DMS79 treated with DMSO at 0.1 percent for 48 hours (cell line): Measurements from ENCODE around the gene HM13.
"Not testable (repeated sequence)": the region's sequence is repeated elsewhere in the genome, so short reads cannot be mapped to it uniquely, and the experiment has no call there.

Experiments
- DNase-seq: peaks from one replicate; lab custom pipeline; 2025; lab: John Stamatoyannopoulos, UW

Gene HM13

DNA sequence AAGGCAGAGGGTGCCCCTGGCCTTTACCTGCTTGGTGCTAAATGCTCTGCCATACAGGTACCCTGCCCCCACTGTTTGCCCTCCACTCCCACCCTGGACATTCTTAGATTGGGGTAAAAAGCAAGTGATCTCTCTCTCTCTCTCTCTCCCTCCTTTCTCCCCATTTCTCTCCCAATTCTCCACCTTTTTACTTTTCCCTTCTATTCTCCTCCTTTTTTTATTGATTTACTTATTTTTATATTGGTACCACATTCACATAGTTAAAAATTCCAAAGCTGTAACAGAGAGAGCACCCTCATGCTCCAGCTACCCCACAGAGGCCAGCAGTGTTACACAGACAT is 53.1 kb downstream of the HM13 start:
- DNase-seq, result no peak

DNA sequence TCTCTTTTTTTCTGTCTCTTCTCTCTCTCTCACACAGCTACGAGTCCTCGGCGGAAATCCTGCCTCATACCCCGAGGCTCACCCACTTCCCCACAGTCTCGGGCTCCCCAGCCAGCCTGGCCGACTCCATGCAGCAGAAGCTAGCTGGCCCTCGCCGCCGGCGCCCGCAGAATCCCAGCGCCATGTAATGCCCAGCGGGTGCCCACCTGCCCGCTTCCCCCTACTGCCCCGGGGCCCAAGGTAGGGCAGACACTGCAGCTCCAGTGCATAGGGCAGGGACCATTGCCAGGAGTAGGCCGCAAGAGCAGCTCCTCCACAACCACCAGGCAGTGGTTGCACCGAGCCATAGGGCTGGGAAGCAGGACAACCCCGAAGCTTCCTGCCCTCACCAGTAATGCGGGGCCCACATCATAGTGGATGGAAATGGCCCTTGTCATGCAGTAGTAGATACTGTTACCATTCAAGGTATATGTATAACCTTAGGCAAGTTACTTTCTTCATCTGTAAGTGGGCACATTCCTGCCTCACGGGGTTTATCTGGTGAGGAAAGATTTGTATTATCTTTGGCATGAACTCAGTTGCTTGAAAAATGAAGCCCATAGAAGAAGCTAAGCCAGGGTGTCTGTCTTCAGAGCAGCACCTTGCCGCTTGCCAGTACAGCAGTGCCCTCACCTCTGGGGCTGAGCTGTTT is 53.9 kb downstream of the HM13 start:
- DNase-seq, result no peak

DNA sequence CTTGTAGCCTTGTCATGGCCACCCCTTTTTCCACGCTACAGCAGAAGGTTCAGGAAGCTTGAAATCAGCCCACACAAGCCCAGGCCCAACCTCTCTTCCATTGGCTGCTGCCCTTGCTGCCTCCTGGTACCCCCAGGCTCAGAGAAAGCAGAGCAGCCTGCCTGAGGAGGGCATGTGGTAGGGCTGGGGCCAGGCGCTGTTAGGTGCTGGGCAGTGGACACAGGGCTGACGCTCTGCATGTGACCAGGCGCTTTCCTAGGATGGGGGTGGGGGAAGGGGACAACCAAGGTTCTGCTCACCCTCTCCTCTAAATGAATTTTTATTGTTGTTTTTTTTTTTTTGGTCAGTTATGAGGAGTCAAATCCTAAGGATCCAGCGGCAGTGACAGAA is 54.5 kb downstream of the HM13 start:
- no peak for DNase-seq

DNA sequence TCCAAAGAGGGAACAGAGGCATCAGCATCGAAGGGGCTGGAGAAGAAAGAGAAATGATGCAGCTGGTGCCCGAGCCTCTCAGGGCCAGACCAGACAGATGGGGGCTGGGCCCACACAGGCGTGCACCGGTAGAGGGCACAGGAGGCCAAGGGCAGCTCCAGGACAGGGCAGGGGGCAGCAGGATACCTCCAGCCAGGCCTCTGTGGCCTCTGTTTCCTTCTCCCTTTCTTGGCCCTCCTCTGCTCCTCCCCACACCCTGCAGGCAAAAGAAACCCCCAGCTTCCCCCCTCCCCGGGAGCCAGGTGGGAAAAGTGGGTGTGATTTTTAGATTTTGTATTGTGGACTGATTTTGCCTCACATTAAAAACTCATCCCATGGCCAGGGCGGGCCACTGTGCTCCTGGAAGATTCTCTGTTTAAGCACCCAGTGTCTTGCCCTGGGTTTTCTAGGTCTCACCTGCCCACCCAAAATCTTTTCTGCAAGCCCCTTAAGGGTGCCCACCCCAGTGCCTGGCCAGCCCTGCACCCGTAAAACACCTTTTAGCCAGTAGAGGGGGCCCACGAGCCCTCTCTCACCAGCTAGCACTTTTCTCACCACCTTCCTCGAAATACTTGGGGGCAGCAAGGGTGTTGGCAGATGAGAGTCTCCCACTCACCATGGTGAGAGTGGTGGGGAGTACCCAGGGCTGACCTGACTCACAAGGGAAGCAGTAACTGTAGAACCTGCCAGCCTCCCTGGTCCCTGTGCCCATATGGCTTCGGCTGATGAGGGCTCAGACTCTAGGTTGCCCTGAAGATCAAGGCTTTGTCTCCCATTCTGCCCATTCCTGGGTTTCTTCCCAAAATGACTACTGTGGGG is 55.1 kb downstream of the HM13 start:
- peak; percentile 67 for DNase-seq

DNA sequence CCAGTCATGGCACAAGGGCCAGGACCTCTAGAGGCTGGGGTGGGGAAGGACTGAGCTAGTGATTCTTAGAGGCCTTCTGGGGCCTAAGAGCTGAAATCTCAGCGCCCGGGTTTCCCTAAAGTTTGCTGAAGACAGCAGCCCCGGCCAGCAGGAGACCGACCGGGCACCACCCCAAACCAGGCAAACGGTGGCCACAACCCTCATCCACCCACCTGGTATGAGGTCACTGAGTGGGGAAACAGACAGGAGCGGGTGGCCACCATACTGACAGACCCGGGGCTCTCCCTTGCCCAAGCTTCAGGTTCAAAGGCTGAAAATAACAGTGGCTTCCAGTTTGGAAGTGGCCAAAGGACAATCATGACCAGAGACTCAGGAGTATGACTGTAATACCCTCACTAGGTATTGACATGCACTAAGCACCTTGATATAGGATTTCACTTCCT is 55.8 kb downstream of the HM13 start:
- no peak for DNase-seq

DNA sequence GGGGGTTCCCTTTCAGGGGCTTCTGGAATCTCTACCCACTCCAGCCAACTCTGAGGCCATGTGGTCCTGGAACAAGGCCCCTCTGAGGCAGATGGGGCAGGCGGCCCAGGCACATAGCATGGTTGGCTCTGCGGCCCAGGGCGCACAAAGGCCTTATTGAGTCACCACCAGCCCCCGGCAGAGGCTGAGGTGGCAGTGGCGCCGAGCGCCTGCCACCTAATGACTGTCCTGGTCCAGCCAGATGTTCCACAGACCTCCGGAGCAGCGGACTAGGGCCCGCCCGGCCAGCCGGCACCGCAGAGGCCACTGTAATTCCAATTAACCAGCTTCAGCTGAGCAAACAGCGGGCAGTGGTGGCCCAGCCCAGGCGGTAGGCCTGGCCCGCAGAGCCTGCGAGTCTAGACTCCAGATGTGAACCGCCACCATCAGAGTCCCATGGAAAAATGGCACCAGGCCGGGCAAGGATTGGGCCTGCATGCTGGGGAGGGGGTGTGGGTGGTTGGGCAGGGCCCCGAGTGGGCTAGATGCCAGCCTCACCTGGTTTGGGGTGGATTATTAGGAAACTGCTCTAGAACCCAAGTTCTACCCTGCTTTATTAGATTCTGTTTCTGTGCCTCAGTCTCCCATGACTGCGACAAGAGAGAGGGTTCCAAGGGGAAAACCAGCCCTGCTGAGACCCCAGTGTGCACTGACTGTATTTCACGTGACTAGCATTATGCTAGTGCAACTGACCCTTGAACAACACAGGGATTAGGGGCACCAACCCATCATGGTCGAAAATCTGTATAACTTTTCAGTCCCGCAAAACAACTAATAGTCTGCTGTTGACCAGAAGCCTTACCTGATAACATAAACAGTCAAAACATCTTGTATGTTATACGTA is 56.7 kb downstream of the HM13 start:
- no peak for DNase-seq

DNA sequence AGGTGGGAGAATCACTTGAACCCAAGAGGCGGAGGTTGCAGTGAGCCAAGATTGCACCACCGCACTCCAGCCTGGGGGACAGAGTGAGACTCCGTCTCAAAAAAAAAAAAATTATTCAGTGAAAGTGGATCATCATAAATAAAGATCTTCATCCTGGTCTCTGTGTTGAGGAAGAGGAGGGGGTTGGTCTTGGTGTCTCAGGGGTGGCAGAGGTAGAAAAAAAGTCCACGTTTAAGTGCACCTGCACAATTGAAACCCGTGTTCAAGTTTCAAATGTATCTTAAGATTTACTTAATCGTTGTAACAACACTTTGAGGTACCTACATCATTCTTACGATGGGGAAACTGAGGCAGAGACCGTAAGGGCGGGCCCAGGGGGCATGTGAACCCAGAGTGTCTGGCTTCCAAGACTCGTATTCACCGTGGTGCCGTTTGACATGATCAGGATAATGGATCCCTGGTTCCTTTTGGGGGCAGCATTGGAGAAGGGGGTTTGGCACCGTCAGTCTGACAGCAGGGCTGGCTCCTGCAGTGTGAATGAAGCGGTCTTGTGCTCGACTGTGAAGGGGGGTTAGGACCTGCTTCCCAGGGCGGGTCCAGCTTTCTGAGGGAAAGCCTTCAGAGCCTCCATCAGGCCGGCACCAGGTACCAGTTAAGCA is 57.9 kb downstream of the HM13 start:
- peak; percentile 85 for DNase-seq

DNA sequence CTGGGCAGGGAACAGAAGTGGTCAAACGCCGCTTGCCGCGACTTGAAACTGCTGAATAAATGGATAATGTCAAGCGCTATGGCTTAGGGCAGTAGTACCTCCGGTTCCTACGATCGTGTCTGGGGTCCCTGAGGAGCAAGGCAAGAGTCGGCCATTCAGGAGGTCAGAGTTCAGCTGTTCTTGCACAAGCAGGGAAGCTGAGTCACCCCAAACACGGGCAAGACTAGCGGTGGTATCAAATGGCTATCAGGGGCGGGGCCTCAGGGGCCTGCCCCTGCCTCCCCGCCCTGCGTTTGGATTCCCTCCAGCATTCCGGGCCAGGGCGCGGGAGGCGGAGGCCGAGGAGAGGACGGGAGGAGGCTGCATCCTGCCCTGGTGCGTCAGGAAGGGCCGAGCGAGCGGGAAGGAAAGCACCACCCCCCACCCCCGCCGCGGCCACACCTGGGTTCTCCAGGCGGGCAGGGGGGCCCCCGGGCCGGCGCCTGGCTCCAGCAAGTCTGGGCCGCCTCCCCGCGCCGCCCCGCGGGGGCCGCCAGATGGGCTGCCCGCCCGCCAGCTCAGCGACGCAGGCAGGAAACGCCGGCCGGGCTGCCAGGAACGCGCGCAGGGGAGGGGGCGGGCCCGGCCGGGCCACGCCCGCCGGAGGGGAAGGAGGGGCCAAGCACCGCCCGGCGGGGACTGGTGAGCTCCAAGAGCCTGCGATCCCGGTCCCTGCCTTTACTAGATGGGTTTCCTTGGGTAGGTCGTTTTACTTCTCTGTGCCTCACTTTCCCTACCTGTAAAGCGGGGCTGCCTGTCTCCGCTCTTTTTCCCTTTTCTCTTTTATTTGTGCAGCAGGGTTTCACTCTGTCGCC is 58.7 kb downstream of the HM13 start:
- peak; percentile 100 for DNase-seq

DNA sequence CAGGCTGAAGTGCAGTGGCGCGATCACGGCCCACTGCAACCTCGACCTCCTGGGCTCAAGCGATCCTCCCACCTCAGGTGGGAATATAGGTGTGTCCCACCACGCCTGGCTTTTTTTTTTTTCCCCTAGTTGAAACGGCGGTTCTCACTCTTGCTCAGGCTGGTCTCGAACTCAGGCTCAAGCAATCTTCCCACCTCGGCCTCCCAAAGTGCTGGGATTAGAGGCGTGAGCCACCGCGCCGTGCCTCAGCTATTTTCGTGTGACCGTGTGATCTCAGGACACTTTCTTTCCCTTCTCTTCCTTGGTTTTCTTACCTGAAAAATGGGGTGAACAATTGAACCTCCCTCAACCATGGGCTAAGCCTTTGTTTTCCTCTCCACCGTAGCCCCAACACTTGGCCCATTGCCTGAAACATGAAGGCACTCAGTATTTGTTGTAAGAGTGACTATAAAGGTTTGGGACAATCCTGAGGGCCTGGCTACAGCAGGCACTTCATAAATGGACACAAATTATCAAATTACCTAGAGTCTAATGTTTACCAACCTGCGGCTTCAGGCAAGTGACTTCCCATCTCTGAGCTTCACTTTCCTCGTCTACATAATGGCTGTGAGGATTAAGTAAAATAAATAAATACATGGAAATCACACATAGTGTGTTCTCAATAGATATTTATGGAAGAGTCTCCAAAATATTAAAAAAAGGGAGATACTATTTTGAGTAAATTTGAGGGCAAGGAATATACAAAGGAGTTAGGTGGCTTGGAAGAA is 59.5 kb downstream of the HM13 start:
- DNase-seq, result peak; percentile 97

DNA sequence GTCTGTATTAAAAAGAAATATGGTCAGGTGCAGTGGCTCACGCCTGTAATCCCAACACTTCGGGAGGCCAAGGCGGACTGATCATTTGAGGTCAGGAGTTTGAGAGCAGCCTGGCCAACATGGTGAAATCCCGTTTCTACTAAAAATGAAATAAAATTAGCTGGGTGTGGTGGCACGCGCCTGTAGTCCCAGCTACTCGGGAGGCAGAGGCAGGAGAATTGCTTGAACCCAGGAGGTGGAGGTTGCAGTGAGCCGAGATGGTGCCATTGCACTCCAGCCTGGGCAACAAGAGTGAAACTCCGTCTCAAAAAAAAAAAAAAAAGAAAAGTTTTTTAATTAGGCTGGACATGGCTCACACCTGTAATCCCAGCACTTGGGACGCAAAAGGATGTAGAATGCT is 60.7 kb downstream of the HM13 start:
- DNase-seq, result not testable (repeated sequence)

DNA sequence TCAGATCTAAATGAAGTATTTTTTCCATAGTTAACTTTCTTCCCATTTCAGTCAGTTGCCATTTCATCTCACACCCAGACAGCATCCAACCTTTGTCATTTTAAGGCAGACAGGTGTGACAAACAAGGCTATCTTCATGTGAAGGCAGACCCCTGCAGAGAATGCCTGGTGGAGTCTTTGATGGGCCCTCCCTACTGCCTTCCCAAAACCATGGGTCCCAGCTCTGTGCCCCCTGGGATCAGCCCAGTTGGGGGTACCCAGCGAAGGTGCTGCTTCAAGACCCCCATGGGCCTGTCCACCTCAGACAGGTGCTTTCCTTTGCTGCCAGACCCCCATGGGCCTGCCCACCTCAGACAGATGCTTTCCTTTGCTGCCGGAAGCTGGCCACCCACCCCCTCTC is 62.5 kb downstream of the HM13 start:
- no peak for DNase-seq

DNA sequence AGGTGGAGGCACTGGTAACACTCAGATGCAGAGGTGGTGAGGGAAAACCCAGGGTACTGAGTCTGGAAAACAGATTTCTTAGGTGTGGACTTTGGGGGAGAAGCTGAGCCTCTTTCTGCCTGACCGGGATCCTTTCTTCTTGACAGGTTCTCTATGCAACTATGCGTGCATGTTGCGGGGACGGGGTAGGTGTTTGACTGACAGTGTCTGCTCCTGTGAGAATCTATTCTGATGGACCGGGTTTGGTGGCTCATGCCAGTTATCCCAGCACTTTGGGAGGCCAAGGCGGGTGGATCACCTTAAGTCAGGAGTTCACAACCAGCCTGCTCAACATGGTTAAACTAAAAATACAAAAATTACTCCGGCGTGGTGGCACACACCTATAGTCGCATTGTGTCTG is 63.0 kb downstream of the HM13 start:
- no peak for DNase-seq

DNA sequence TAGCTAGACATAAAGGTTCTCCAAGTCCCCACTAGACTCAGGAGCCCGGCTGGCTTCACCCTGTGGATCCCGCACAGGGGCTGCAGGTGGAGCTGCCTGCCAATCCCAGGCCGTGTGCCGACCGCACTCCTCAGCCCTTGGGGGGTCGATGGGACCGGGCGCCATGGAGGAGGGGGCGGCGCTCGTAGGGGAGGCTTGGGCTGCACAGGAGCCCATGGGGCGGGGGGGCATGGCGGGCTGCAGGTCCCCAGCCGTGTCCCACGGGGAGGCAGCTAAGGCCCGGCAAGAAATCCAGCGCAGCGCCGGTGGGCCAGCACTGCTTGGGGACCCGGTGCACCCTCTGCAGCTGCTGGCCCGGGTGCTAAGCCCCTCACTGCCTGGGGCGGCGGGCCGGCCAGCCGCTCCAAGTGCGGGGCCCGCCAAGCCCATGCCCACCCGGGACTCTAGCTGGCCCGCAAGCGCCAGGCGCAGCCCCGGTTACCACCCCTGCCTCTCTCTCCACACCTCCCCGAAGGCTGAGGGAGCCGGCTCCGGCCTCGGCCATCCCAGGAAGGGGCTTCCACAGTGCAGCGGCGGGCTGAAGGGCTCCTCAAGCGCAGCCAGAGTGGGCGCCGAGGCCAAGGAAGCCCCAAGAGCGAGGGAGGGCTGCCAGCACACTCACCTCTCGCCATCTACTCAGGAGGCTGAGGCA is 64.4 kb downstream of the HM13 start:
- no peak for DNase-seq

DNA sequence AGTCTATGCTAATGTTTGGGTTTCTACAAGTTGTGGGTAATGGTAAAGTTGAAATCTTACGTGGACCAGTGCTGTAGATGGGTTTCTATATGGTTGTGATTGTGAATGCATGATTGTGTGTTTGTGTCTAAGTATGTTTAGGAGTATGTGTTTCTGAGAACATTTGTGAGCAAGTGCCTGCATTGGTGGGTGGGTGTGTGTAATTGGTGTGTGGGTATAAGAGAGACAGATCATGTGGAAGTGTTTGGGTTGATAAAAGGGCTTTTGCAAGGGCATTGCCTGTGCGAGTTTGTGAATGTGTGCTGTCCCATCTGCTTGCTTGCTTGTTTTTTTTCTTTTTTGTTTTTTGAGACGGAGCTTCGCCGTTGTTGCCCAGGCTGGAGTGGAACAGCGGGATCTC is 65.0 kb downstream of the HM13 start:
- DNase-seq, result no peak

DNA sequence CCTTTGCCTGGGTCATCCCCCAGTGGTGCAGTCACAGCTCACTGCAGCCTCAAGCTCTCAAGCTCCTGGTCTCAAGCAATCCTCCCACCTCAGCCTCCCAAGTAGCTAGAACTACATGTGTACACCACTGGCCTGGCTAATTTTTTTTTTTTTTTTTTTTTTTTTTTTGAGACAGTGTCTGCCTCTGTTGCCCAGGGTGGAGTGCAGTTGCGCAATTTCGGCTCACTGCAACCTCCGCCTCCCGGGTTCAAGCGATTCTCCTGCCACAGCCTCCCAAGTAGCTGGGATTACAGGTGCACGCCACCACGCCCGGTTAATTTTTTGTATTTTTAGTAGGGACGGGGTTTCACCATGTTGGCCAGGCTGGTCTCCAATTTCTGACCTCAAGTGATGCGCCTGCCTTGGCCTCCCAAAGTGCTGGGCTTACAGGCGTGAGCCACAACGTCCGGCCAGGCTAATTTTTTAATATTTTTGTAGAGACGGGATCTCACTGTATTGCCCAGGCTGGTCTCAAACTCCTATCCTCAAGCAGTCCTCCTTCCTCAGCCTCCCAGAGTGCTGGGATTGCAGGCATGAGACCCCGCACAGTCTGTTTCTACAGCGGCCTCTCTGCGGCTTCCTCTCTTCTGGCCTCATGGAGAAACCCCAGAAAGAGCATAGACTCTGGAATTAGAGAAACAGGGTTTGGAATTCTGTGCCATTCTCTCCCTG is 65.9 kb downstream of the HM13 start:
- DNase-seq, result not testable (repeated sequence)

DNA sequence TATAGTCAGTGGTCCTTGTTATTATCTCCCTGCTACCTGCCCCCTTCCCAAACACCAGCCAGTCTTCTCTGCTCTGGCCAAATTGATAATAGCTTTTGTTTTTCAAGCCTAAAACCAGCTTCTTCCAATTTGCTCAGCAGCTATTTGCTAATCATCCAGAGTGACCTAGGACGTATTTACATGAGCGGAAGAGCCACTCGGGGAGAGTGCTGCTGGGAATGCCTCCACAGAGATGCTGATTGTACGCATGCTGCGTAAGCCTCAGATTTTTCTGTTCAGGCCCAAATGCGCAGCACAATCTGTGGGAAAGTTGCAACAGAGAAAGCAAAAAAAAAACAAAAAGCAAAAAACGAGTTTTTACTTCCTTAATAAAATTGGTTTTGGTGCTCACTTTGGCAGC is 66.5 kb downstream of the HM13 start:
- no peak for DNase-seq

DNA sequence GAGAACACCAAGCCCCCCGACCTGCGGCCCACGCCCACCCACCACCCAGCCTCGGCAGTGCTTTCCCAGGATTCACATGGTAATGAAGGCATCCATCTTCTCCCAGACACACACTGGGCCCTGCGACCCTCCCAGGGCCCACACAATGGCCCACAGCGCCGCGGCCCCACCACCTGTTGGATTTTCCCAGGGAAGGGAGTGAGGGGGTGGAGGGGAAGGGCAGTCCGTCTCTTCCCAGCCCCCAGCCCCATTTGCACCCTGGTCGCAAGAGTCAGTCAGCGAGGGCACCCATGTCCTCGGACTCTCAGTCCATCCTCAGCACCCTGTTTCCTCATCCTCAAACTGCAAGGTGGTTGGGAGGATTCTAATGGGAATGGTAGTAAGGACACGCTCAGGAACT is 67.1 kb downstream of the HM13 start:
- DNase-seq, result no peak

DNA sequence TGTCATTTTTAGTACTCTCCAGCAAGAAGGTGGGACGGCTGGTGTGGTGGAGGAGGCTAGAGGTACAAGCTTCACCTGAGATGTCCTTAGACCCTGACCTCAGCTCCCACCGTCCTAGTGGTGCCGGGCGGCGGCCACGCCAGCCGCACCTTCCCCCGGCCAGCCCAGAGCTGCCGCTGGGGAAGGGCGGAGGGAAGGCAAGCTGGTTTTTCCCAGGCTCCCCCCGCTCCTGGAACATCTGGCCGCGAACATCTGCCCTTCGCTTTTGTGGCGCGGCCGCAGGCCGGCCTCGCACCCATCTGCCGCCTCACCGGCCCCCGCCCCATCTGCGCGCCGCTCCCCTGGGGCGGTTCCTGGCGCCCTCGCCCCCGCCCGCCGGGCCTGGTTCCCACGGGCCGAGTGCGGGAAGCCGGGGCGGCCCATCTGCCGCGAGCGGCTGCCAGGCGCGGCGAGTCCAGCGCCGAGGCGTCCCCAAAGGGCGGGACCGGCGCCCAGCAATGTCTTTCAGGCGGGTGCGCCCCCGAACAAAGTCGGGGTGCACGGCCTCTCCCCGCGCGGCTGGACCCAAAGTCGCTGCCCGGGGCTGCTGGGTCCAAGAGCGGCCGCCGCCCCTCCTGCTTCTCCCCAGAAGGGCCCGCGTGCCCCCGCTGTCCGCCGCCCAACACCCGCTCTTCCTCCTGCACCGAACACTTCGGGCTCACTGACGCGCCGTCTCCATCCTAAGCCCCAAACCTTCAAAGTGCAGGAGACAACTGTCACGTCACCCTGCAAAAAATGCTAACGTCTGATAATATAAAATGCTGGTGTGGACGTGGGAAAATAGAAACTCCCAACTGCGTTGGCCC is 73.5 kb downstream of the HM13 start:
- DNase-seq, result no peak
